Activated CD4-positive, CD25-positive, alpha-beta regulatory T cell treated with anti-CD3 and anti-CD28 coated beads, Interleukin-2, amount 50 U/mL, for 72 hours (primary cell): ENCODE measurements around the gene ATOSB.
A peak's percentile ranks its signal among the peaks of the same experiment; 100 is the strongest.
"Not testable (repeated sequence)": the region's sequence is repeated elsewhere in the genome, so short reads cannot be mapped to it uniquely, and the experiment has no call there.

Source experiments
- DNase-seq: peaks from one replicate; pipeline ENCODE4 v3.0.0; 2021

The ATOSB gene, protein sequence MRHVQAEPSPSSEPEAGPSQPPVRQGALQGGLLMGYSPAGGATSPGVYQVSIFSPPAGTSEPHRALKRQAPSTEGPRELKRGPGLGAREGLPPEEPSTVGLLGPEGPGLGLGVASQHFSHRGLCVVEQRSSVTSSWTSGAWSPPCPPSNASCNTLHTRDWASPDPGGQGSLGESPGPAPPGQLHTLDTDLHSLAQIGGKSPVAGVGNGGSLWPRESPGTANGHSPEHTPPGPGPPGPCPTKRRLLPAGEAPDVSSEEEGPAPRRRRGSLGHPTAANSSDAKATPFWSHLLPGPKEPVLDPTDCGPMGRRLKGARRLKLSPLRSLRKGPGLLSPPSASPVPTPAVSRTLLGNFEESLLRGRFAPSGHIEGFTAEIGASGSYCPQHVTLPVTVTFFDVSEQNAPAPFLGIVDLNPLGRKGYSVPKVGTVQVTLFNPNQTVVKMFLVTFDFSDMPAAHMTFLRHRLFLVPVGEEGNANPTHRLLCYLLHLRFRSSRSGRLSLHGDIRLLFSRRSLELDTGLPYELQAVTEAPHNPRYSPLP

DNA sequence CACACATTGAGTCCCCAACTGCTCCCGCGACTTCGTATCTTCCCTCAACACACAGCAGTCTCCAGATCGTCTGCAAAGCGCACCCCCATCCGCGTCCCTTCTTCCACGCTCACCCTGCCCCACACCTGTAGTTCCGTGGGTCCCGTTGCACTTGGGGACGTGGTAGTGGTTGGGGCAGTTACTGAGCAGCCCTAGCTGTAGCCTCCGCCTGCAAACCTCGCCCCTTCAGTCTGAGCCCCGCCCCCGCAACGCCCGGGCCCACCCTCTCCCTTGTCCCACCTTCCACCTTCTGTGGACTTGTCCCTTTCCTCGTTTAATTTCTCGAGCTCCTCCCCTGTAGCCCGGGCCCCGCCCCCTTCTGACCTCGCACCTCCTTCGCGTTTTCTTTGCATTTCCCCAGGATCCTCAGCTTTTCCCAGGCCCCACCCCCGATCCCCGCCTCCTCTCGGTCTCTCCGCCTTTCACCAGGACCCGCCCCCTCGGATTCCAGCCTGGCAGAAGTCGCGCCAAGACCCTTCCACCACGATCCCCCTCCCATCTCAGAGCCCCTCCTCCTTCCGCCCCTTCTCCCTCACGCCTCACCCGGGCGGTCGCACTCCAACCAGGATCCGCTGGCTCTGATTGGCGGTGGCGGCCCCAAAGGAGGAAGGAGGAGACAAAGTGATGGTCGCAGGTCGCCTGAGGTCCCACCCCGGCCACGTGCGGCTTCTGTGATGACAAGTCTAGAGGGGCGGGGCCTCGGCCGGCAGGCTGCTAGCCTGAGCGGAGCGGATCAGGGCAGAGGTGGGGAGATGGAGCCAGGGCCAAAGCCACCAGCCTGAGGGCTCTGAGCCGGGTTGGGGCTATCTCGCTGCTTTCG is at the start of gene ATOSB:
Gene ATOSB (minus strand): TSS at position 183 of the 859 bp plus-strand sequence. CDS start 7,588 bp downstream, outside the sequence.
- DNase-seq, result peak; percentile 89

DNA sequence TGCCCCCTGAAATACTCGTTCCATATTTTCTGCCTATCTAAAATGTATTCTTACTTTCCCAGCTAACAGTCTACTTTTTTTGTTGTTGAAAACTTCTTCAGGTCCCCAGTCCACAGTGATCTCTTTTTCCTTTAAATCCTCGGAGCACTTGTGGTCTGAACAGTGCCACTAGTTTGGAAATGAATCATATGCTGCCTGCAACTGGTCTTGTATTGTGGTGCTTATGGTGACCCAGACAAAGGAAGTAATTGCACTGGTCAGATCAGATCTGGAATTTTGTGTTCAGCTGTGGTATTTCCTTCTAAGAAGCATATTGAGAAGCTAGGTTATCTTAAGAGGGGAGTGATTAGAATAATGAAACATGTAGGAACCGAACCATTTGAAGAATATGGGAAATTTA is 49.0 kb upstream of the ATOSB start:
- no peak for DNase-seq

DNA sequence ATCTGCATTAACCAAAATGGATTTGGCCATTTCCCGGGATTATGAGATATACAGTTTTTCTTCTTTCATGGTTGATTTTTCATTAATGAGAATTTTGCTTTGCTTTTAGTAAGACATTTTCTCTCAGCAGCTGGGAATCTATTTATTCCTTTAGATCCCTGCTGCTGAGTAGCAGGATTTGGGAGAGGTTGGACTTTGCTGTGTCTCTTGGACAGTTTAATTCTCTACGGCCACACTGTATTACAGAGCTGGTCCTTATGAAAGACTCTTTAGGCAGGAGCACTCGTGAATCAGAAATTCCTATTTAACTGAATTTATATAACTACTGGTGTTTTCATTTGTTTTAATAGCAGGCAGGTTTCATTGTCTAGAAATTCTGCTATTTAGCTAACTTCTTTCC is 47.8 kb upstream of the ATOSB start:
- no peak for DNase-seq

DNA sequence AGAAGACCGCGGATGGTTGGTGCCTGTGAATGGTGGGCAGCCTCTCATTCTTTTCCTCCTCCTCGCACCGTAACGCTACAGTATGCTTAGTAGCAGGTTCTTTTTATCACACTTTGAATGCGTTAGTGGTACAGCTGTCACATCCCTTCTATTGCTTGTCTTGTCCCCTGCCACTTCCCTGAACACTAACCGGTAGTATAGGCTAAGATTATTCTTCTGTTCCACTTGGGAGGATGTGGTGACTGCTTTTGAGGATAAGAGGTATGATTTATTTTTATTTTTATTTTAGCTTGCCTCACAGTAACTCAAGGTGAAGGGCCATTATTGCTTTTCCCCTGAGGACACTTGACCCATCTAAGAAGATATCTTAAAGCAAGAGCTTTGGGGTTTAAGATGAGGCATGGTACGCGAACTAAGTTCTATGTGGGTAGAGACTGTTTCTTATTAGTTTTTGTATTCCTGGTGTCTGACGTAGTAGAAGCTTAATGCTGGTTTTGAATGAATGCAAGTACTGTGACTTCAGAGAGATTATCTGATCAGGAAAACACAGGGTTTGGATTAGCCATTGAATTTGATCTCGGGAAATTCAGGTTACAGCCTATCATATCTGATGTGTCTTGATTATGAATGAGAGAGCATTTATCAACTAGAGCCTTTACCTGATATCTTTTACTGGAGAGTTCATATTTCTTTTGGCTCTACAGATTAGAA is 47.1 kb upstream of the ATOSB start:
- no peak for DNase-seq

DNA sequence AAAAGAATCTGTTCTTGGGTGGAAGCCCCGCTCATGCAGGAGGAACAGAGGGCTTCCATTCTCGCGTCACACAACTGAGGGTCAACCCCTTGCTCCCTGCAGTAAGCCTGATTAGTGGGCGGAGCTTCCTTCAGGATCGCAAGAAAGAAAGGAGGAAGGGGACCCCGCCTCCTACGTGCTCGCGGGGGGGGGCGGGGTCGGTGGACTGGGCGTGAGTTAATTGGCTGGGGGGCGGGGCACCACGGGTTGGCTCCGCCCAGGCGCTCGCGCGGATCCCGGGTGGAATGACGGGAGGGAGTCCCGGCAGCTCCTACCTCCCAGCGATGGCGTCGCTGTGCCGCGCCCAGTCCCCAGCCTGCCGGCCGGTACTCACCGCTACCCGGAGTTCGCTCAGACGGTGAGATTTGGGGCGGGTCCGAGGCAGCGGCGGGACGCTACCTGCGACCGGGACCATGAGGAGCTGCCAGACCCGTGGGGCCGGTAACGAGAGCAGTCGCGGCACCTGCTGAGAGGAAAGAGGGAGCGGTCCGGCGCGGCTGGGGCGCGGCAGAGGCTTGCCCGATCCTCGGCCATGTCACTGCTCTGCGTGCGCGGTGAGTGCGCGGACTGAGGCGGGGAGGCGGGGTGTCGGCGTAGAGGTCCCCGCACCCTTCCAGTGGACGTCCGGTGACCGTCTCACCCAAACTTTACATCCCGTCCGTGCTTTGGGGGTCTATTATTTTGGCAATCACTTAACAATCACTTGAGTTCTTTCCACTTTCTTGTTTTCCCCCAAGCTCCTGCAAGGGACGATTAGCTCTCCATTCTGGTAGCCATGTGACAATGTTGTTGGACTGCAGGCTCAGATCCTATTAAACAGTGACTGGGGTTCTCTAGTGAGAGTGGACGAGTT is 46.3 kb upstream of the ATOSB start, which contains the start of gene UNC13B:
Gene UNC13B (plus strand): TSS at position 297 of the 892 bp plus-strand sequence. CDS start 275 bp downstream, at position 572.
- DNase-seq, result peak; percentile 77

DNA sequence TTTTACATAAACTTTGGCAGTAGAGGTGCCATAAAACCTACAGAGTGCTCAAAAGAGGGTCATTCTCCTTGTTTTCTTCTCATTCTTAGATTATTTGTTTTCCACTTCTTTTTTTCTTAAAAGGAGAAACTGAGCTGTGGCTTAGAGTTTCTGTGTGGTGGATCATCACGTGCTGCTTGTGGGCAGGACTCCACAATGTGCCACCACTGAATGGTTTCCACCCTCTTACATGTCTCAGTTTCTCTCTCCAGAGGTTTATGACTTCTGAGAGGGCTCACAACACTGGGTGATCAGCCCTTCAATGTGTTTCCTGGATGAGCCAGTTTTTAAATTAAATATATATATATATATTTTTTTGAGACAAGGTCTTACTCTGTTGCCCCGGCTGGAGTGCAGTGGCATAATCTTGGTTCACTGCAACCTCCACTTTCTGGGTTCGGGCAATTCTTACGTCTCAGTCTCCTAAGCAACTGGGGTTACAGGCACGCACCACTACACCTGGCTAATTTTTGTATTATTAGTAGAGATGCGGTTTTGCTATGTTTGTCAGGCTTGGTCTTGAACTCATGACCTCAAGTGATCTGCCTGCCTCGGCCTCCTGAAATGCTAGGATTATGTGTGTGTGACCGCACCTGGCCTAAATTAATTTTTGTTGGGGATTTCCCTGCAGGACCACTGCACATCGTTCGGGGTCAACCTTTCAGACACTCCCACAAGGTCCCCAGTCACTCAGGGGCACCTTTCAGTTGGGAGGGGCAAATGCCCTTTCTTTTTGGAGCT is 43.0 kb upstream of the ATOSB start:
- DNase-seq, result no peak

DNA sequence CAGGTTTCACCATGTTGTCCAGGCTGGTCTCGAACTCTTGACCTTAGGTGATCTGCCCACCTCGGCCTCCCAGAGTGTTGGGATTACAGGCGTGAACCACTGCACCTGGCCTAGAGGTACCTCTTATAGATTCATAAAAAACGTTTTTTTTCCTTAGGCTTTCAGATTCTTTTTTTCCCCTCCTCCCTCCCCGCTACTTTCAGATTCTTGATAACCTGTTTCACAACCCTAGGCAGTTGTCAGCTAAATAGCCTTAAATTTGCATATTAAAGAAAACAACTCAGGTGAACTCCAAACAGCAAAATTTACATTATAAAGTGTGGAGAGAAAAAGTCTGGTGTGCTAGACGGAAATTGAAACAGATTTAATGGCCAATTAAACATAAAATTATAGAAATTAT is 42.2 kb upstream of the ATOSB start:
- not testable (repeated sequence) for DNase-seq

DNA sequence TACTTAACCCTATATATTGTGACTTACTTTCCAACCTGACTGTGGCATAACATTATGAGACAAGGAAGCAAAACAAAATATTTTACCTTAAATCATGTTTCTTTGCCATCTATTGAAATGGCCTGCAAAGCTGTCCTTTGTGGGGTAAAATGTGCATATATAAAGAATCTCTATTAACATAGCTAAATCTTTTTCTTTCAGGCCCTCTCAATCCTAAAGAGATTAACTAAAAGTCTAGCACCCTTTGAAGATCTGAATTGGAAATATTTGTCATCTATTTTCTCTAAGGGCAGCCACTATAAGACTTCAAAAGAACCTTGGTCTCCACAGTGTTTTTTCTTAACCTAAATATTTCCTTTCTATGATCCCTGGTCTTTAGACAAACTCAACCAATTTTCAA is 41.1 kb upstream of the ATOSB start:
- DNase-seq, result no peak

DNA sequence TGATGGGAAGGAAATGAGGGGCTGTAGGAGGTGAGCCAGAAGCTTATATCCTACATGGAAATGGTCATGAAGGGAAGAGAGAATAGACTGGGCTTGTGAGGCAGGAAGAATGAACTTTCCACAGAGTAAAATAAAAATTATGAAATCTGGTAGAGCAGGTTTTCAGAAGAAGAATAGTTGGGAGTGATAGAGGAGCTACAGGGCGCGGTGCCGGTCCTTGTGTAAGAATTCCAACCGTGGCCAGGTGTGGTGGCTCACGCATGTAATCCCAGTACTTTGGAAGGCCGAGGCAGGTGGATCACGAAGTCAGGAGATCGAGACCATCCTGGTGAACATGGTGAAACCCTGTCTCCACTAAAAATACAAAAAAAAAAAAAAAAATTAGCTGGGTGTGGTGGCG is 37.3 kb upstream of the ATOSB start:
- no peak for DNase-seq

DNA sequence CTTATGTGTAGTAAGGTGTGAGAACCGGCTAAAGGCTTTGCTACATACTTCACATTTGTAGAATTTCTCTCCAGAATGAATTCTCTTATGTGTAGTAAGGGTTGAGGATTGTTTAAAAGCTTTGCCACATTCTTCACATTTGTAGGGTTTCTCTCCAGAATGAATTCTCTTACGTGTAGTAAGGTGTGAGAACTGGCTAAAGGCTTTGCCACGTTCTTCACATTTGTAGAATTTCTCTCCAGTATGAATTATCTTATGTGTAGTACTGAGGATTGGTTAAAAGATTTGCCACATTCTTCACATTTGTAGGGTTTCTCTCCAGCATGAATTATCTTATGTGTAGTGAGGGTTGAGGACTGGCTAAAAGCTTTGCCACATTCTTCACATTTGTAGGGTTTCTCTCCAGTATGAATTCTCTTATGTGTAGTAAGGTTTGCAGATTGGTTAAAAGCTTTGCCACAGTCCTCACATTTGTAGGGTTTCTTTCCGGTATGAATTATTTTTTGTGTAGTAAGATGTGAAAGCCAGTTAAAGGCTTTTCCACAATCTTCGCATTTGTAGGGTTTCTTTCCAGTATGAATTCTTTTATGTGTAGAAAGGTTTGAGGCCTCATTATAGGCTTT is 32.4 kb upstream of the ATOSB start:
- not testable (repeated sequence) for DNase-seq

DNA sequence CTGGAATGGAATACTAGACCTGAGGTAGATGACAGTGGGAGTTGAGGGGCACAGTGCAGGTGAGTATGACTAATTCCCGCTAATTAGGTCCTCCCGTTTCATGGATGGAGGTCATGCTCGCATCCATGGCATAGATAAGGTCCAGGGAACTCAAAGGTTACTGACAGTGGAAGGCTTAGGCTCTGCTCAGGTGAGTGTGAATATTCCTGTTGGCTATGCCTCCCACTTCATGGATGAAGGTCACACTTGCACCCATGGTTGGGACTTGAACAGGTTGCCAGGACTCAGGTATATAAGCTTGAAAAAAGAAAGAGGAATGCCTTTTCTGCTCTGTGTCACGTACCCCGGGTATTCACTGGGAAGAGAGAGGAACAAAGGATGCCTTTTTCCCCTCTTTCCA is 26.4 kb upstream of the ATOSB start:
- DNase-seq, result no peak

DNA sequence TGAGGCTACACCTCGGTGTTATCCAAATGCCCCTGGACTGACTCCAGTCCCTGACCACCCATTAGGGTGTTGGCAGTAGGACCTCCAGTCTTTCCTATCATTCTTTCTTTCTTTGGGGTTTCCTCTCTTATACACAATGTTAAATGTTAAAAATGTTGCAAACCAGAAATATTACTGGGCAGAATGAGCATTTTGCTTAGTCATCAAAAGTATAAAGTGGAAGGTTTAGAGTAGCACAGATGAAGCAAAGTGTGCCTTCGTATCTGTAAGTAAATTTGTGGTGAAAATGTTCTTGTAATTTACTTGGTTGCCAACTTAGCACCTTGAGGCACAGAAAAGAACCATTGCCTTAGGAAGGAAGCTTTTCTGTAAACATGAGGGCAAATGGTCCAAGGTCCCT is 24.4 kb upstream of the ATOSB start:
- DNase-seq, result no peak

DNA sequence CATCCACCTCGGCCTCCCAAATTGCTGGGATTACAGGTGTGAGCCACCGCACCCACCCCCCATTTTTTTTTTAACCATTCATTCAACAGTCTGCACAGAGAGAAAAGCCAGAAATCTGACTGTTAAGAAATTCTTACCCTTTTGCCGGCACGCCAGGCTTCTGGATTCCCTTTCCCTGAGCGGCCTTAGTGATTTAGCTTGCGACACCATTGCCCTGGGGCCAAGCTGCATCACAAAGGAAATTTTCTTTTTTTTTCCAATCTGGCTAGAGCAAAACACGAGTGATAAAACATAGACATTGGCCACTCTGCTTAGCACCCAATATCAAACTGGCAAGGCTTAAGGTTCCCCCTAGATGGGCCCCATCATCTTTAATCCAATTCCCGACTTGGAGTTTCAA is 21.2 kb upstream of the ATOSB start:
- no peak for DNase-seq

DNA sequence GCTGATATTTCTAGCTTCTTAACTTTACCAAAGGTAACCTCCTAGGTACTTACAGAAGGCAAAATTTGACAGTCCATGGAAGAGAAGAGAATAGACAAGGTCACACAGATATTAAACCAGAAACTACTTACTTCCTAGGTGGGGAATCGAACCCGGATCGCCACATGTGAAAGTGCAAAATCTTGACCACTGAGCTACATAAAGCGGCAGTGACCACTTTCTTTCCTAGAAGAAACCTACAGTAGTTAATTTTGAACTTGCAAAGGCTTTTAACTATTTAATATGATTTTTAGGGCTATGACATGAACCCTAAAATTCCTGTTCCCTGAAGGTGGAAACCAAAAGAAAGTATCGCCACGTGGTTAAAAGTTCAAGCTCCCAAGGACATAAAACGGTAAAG is 20.3 kb upstream of the ATOSB start:
- DNase-seq, result no peak

DNA sequence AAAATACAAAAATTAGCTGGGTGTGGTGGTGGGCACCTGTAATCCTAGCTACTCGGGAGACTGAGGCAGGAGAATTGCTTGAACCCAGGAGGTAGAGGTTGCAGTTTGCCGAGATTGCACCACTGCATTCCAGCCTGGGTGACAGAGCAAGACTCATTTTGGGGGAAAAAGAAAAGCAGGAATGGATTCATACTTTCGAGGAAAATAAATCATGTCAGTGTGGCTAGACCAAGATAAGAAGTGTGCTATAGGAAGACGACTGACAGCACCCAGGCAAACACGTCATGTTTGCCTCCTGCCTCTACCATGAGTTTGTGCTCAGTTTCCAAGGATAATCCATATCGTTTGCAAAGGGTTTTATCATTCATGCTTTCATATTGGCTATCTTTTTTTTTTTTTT is 19.3 kb upstream of the ATOSB start:
- DNase-seq, result no peak

DNA sequence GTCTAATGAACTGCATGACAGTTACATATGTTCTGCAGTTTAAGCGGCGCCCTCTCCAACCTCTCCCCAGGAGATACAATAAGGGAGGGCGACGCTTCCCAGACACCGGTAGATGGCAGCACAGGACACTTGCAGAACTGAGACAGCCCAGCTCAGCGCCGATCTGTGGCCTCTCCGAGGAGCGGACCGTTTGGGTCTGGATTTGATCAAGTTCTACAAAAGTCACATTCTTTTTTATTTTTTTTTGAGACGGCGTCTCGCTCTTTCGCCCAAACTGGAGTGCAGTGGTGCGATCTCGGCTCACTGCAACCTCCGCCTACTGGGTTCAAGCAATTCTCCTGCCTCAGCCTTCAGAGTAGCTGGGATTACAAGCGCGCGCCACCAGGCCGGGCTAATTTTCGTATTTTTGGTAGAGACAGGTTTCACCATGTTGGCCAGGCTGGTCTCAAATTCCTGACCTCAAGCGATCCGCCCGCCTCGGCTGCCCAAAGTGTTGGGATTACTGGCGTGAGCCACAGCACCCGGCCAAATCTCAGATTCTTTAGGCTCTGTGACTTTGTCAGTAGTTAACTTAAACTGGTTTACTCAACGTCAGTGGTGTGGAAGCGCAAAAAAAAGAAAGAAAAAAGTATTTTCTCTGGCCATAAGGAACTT is 1.4 kb upstream of the ATOSB start:
- peak; percentile 79 for DNase-seq

DNA sequence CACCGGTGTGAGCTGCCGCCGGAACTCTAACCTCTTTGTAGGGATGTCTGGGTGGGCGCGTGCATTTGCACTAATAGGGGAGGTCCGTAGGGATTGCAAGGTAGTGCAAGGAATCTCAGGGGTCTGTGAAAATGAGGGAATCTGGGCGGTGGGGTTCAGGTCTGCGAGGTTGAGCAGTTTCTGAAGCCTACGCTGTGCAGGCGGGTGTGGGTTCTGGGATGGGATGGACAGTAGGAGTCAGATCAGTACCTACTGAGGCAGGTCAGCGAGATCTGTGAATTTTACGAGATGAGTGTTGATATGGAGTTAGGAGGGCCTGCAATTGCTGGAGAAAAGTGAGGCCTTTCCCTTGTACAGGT is 856 bp upstream of the ATOSB start:
- no peak for DNase-seq

DNA sequence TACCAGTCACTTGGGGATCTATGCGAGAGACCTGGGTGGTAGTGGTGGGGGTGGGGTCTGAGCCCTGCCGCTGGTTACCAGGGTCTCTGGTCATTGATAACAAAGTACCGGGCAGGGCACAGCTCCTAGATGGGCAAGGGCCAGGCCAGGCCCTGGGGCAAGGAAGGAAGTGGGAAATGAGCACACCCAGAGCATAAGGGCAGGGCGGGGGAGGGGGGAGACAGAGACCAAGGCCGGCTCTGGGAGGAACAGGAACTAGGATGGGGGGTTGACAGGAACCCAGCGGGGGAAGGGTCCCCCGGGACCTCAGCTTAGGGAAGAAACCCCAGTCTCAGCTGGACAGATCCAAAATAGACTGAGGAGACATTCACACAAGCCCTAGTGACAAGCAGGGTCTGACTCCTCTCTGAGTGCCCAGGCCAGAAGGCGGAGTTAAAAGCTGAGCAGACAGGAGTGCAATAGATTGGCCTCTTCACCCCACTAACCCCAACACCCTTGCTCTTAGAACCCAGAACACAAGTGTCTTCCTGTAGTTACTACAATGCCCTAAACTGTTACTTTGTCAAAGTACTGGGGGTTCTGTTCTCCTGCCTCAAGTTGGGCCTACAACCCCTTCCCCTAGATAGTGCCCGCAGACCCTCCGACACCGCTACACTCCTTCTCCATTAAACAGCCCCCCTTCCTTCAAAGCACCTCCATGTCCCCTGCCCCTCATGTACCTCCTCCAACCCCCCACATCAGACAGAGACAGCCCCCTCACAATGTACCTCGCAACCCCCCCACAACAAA is 628 bp downstream of the ATOSB start:
- no peak for DNase-seq

DNA sequence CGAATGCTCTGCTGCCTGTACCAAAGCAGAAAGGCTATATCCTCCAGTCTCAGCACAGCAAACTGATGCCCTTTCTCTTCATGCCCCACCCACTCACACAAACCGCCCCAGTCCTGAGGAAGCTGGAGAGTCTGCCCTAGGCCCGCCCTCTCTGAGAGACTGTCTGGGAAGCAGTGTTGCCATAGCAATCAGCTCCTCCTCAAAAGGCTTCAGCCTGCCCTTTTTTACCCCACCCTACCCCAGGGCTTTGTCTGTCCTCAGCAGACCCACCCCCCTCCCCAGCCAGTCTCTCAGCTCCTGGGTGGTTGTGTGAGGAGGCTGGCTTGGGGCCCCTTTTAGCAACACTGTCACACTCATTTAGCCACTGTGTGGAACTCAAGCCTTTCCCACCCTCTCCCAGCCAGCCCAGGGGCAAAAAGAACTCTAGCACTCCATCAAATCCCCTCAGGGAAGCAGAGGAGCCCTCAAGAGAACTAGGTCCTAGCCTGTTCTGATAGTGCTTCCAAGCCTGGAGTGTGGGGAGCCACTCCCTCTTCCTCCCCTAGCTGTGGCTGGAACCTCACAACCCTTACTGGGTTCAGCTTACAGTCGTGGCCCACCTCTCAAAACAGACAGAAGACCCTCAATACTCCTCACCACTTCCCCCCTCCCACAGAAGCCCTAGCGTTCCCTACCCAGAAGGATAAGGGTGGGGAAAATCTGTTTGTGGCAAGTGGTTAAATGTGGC is 1.4 kb downstream of the ATOSB start:
- DNase-seq, result no peak
